SK-N-SH treated with all-trans-retinoic acid at 6 μM for 48 hours (cell line): ENCODE measurements around the gene PRICKLE1.

Source experiments
- ARNTL ChIP-seq: fragments of 450-650 bp; formaldehyde crosslinking; IDR thresholded peaks from 2 replicates; pipeline ENCODE4 v1.5.0; 2020; ENCODE audit warnings: low read depth, mild to moderate bottlenecking, moderate library complexity, borderline replicate concordance
- BACH2 ChIP-seq: fragments of 250-450 bp; sonication (Bioruptor Pico); IDR thresholded peaks from 2 replicates; pipeline ENCODE4 v1.9.0; 2021; ENCODE audit warnings: mild to moderate bottlenecking, borderline replicate concordance
- CREB5 ChIP-seq: fragments of 250-450 bp; sonication (Bioruptor Pico); IDR thresholded peaks from 2 replicates; pipeline ENCODE4 v1.5.1; 2020; ENCODE audit warnings: low read depth, mild to moderate bottlenecking, moderate library complexity
- CSRNP3 ChIP-seq: fragments of 250-450 bp; sonication (Bioruptor Pico); IDR thresholded peaks from 2 replicates; pipeline ENCODE4 v1.5.1; 2021; ENCODE audit warnings: mild to moderate bottlenecking, moderate library complexity
- ESRRG ChIP-seq: fragments of 250-450 bp; sonication (Bioruptor Pico); IDR thresholded peaks from 2 replicates; pipeline ENCODE4 v1.6.1; 2021; ENCODE audit warnings: mild to moderate bottlenecking
- RARB ChIP-seq: fragments of 250-450 bp; sonication (Bioruptor Pico); IDR thresholded peaks from 2 replicates; pipeline ENCODE4 v1.8.0; 2021; ENCODE audit warnings: mild to moderate bottlenecking, moderate library complexity
- TSHZ2 ChIP-seq: fragments of 250-450 bp; sonication (Bioruptor Pico); IDR thresholded peaks from 2 replicates; pipeline ENCODE4 v1.5.0; 2020; ENCODE audit warnings: mild to moderate bottlenecking, moderate library complexity
- ZFP3 ChIP-seq: fragments of 250-450 bp; sonication (Bioruptor Pico); IDR thresholded peaks from 2 replicates; pipeline ENCODE4 v1.5.0; 2020; ENCODE audit warnings: mild to moderate bottlenecking, moderate library complexity
- ZNF70 ChIP-seq: fragments of 450-650 bp; formaldehyde crosslinking; IDR thresholded peaks from 2 replicates; pipeline ENCODE4 v1.5.0; 2020; ENCODE audit warnings: mild to moderate bottlenecking, moderate library complexity

- TF ChIP-seq CREB5 (CRISPR knock-in tag) (no peak), CSRNP3 (CRISPR knock-in tag) (no peak), ESRRG (no peak), RARB (CRISPR knock-in tag) (no peak), ARNTL (no peak), BACH2 (no peak), ZNF70 (CRISPR knock-in tag) (no peak), TSHZ2 (CRISPR knock-in tag) (no peak), ZFP3 (CRISPR knock-in tag) (no peak)
These were observed 139.3 kb downstream of the PRICKLE1 start for GRCh38 chr12:42450248-42450647.
